GM12864 (cell line): ENCODE data around the gene CNTN1.
"Not testable (repeated sequence)": the region's sequence is repeated elsewhere in the genome, so short reads cannot be mapped to it uniquely, and the experiment has no call there.

Experiments used
- DNase-seq: peaks from one replicate; pipeline ENCODE4 v3.0.0-alpha.2; 2011; ENCODE audit warnings: low read depth
- H3K4me3 ChIP-seq: 2 replicates; pipeline ENCODE4 v1.5.1; 2011; ENCODE audit warnings: mild to moderate bottlenecking, low read depth, low read length, control low read depth
- CTCF ChIP-seq: IDR thresholded peaks from 2 replicates; pipeline ENCODE4 v1.5.1; 2011; ENCODE audit warnings: low read depth, mild to moderate bottlenecking, moderate library complexity, low read length, control low read depth, inconsistent platforms; ENCODE audit errors: missing control alignments

CNTN1 gene

GRCh38 chr12:41064411-41064810 lies 372.2 kb downstream of the CNTN1 start:
- no peak for TF ChIP-seq CTCF
- DNase-seq: no peak

GRCh38 chr12:41067941-41068645 lies 375.9 kb downstream of the CNTN1 start:
- H3K4me3 ChIP-seq: no peak overlapping the region
- TF ChIP-seq CTCF: no peak
- no peak for DNase-seq

More at GRCh38 chr12:41064411-41064810, 372.2 kb downstream of the CNTN1 start:
- H3K4me3 ChIP-seq: no peak overlapping the region

- TF ChIP-seq CTCF: no peak
- H3K4me3 ChIP-seq: no peak overlapping the region
These were observed 381.6 kb downstream of the CNTN1 start for GRCh38 chr12:41073633-41074472.

GRCh38 chr12:41074473-41074769 lies 382.2 kb downstream of the CNTN1 start:
- DNase-seq: no peak
- no peak overlapping the region for H3K4me3 ChIP-seq
- TF ChIP-seq CTCF: no peak

More at GRCh38 chr12:41073633-41074472, 381.6 kb downstream of the CNTN1 start:
- no peak for DNase-seq

- no peak overlapping the region for H3K4me3 ChIP-seq
- DNase-seq: no peak
- no peak for TF ChIP-seq CTCF
These were observed 383.9 kb downstream of the CNTN1 start for GRCh38 chr12:41076114-41076513.

- not testable (repeated sequence) for DNase-seq, H3K4me3 ChIP-seq
These were observed 389.0 kb downstream of the CNTN1 start for GRCh38 chr12:41081241-41081640.

GRCh38 chr12:41089438-41089837 lies 397.2 kb downstream of the CNTN1 start:
- H3K4me3 ChIP-seq: no peak overlapping the region
- no peak for DNase-seq
- no peak for TF ChIP-seq CTCF
